ENCODE data around the gene HNF4A. TPM values are rescaled to one million over a fixed set of nuclear protein-coding genes. Genes with fewer than 3 reads are reported as not detected.

Gene HNF4A
- total RNA-seq, 4 donors from 2014 or later, result 173 to 471 (median 252) TPM

DNA sequence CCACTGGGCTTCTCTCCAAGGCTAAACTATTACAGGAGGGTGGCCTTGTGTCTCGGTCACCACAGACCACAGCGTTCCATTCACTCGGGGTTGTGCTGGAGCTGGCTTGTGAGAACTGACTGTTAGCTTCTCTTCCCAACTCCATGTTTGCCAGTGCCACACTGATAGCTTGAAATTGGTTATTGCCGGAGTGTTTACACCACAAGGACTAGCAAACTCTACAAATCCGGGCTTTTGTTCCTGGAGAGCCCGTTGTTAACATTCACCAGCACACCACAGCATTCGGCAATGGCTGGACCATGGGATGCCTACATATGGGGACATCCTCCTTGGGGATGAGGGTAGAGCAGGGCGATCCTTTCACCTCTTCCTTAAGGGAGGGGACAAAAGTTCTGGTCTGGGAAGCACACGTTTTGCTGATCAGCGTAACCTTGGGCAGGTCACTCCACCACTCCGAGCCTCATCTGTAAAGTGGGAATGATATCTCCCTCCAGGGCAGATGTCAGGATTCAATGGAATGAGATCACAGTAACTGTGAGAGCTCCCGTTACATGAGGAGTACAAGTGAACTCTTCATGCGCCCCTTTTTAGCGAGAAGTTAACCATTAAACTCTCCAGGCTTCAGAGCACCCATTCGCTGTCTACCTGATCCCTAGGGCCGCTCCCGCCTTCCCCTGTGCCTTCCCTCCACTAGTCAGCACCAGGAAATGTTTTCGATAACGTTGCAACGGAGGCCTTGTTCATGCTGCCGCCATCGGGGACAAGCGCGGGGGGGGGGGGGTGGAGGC, 78.4 kb downstream of the HNF4A start:
- H3K27me3 ChIP-seq, result no peaks in the 10 kb centered on the region
- 48 to 61% methylated on average over 6 to 24 of the region's 24 CpGs for WGBS, 2 donors (ENCODE audit: low coverage in 1 of 2)
- H3K4me3 ChIP-seq, result no peak overlapping the region
- in situ Hi-C loops (cut with MboI; ENCODE audit: low pct_ligation_motif_present in 1 of 4, low pct_unique_long_range_greater_than_20kb in 1 of 4, low sequenced_read_pairs in 3 of 4) (no loop called here), intact Hi-C loops (cut with DNase I; ENCODE audit: low total_unique reads) (loop anchor here (5.0 kb wide), 1 partner anchor 562 kb away; no protein-coding TSS in a partner anchor)
- DNase-seq, result peak; percentile 81
- peak overlapping the region; percentile 79 to 89 (median 86) for H3K27ac ChIP-seq
- H3K4me1 ChIP-seq, result peaks cover 0 to 33% (median 21%) of the 10 kb centered on the region in 4 donors
- TF ChIP-seq, protein P1, sequence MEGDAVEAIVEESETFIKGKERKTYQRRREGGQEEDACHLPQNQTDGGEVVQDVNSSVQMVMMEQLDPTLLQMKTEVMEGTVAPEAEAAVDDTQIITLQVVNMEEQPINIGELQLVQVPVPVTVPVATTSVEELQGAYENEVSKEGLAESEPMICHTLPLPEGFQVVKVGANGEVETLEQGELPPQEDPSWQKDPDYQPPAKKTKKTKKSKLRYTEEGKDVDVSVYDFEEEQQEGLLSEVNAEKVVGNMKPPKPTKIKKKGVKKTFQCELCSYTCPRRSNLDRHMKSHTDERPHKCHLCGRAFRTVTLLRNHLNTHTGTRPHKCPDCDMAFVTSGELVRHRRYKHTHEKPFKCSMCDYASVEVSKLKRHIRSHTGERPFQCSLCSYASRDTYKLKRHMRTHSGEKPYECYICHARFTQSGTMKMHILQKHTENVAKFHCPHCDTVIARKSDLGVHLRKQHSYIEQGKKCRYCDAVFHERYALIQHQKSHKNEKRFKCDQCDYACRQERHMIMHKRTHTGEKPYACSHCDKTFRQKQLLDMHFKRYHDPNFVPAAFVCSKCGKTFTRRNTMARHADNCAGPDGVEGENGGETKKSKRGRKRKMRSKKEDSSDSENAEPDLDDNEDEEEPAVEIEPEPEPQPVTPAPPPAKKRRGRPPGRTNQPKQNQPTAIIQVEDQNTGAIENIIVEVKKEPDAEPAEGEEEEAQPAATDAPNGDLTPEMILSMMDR (IDR thresholded peaks at IDR 0.05), result no peak
- no peak for TF ChIP-seq EP300 (IDR thresholded peaks at IDR 0.05; ENCODE audit: low read depth)
- peak; percentile 39 for TF ChIP-seq POLR2A (IDR thresholded peaks at IDR 0.05)
- TF ChIP-seq POLR2AphosphoS5 (IDR thresholded peaks at IDR 0.05), result peak in 1 of 3 donors; percentile 27
- H3K9me3 ChIP-seq, result no peaks in the 10 kb centered on the region
- H3K36me3 ChIP-seq, result no peaks in the 10 kb centered on the region

GRCh38 chr20:44435630-44436335, 80.3 kb downstream of the HNF4A start:
- H3K27me3 ChIP-seq, result no peaks in the 10 kb centered on the region
- peak overlapping the region; percentile 79 to 89 (median 86) for H3K27ac ChIP-seq
- TF ChIP-seq POLR2A (IDR thresholded peaks at IDR 0.05) (peak; percentile 31), EP300 (IDR thresholded peaks at IDR 0.05; ENCODE audit: low read depth) (no peak), POLR2AphosphoS5 (IDR thresholded peaks at IDR 0.05) (peak in 1 of 3 donors; percentile 16)
- TF ChIP-seq, protein P1 (IDR thresholded peaks at IDR 0.05), result no peak
- in situ Hi-C loops (cut with MboI; ENCODE audit: low pct_ligation_motif_present in 1 of 4, low pct_unique_long_range_greater_than_20kb in 1 of 4, low sequenced_read_pairs in 3 of 4) (no loop called here), intact Hi-C loops (cut with DNase I; ENCODE audit: low total_unique reads) (no loop called here)
- no peak overlapping the region for H3K4me3 ChIP-seq
- peak; percentile 54 for DNase-seq
- WGBS, 2 donors (ENCODE audit: low coverage in 1 of 2), result 30 to 54% methylated on average over 2 to 12 of the region's 12 CpGs
- H3K36me3 ChIP-seq, result no peaks in the 10 kb centered on the region
- no peaks in the 10 kb centered on the region for H3K9me3 ChIP-seq
- peaks cover 0 to 35% (median 21%) of the 10 kb centered on the region in 4 donors for H3K4me1 ChIP-seq

DNA sequence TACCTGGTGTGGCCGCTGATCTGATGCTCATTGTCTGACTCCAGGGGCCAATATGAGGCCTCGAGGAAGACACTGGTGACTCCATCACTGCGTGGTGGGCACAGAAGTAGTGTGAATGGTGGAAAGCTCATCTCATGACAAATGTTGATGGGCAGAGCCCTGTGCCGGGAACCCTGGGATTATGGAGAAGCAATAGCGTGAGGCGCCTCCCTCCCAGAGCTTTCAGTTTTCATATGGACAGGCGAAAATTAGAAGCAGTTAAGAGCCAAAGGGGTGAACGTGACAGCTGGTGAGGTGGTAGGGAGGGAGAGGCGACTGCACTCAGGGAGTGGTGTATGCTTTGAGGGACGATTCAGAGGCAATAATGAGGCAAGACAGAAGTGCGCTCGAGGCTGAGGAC, 80.9 kb downstream of the HNF4A start:
- Histone ChIP-seq H3K27me3 (no peaks in the 10 kb centered on the region), H3K4me1 (peaks cover 0 to 37% (median 21%) of the 10 kb centered on the region in 4 donors), H3K9me3 (no peaks in the 10 kb centered on the region), H3K4me3 (no peak overlapping the region), H3K27ac (peak overlapping the region; percentile 79 to 89 (median 86)), H3K36me3 (no peaks in the 10 kb centered on the region)
- intact Hi-C loops (cut with DNase I; ENCODE audit: low total_unique reads), result no loop called here
- WGBS, 2 donors (ENCODE audit: low coverage in 1 of 2), result 70% methylated on average over 12 of the region's 12 CpGs; no CpG with 5 or more reads in 1 of the 2 donors
- in situ Hi-C loops (cut with MboI; ENCODE audit: low pct_ligation_motif_present in 1 of 4, low pct_unique_long_range_greater_than_20kb in 1 of 4, low sequenced_read_pairs in 3 of 4), result no loop called here
- DNase-seq, result no peak
- no peak for TF ChIP-seq EP300 (IDR thresholded peaks at IDR 0.05; ENCODE audit: low read depth)
- no peak for TF ChIP-seq POLR2A (IDR thresholded peaks at IDR 0.05)
- no peak for TF ChIP-seq POLR2AphosphoS5 (IDR thresholded peaks at IDR 0.05)
- TF ChIP-seq, protein P1 (IDR thresholded peaks at IDR 0.05), result no peak

GRCh38 chr20:44437497-44437896, 82.0 kb downstream of the HNF4A start:
- Histone ChIP-seq H3K27ac (peak overlapping the region; percentile 79 to 89 (median 86)), H3K4me3 (no peak overlapping the region), H3K27me3 (no peaks in the 10 kb centered on the region), H3K9me3 (no peaks in the 10 kb centered on the region), H3K36me3 (no peaks in the 10 kb centered on the region), H3K4me1 (peaks cover 0 to 46% (median 29%) of the 10 kb centered on the region in 4 donors)
- DNase-seq, result no peak
- 90 to 93% methylated on average over 2 to 5 of the region's 5 CpGs for WGBS, 2 donors (ENCODE audit: low coverage in 1 of 2)
- intact Hi-C loops (cut with DNase I; ENCODE audit: low total_unique reads), result no loop called here
- TF ChIP-seq POLR2AphosphoS5 (IDR thresholded peaks at IDR 0.05) (no peak), EP300 (IDR thresholded peaks at IDR 0.05; ENCODE audit: low read depth) (no peak), POLR2A (IDR thresholded peaks at IDR 0.05) (no peak)
- TF ChIP-seq, protein P1 (IDR thresholded peaks at IDR 0.05), result no peak
- in situ Hi-C loops (cut with MboI; ENCODE audit: low pct_ligation_motif_present in 1 of 4, low pct_unique_long_range_greater_than_20kb in 1 of 4, low sequenced_read_pairs in 3 of 4), result no loop called here
